Heart left ventricle (tissue), 13 donors: ENCODE measurements around the gene ATF1.

Source experiments
- CTCF ChIP-seq, 12 donors: fragments of 200-600 bp; sonication (generic) in 4 of 12; IDR thresholded peaks; one replicate each; pipeline versions ENCODE4 v1.5.0 to v1.8.0; 2018 to 2022; ENCODE audit warnings: antibody characterized with exemption in 12 of 12, mild to moderate bottlenecking in 5 of 12
- POLR2A ChIP-seq, 2 donors: fragments of 450-650 bp; IDR thresholded peaks; one replicate each; pipeline ENCODE4 v1.6.1; 2017; ENCODE audit warnings: antibody characterized with exemption in 2 of 2, mild to moderate bottlenecking in 2 of 2, moderate library complexity in 2 of 2
- donor health status: ischemic (EF 13 %, LVEDD 7.1; RV severe dilation, severe dysfunction).
- donor health status: DM: no; HTN: yes; CAD: no.
- donor health status: DM: no; HTN: no; CAD: no.
- donor health status: ischemic (EF 25% LVEDD 6.9; RV normal size, moderate dysfunction).
- donor health status: ischemic (EF 25% LVEDD 5.7; RV mildly dilated, moderate dysfunction).
- donor health status: ischemic (EF 35%, LVEDD 5.7; RV mildly dilated, moderate dysfunction).
- donor health status: nonischemic (EF 11% LVEDD 7.7; RV severe dilation, severe dysfunction).
- donor health status: DM: yes; HTN: yes; CAD: no.
- donor health status: PGD.
- donor health status: ischemic (EF 29% LVEDD 5.4; RV normal size, mild dysfunction).
- donor health status: nonischemic (EF 23%, LVEDD 6.1; RV moderate dilation, normal function).

GRCh38 chr12:50740307-50740706, 23.6 kb upstream of the ATF1 start:
- no peak for TF ChIP-seq POLR2A (IDR thresholded peaks at IDR 0.05)
- TF ChIP-seq CTCF (IDR thresholded peaks at IDR 0.05): no peak
